HEK293 (cell line): Measurements from ENCODE around the gene ILK.

Experiments used
- CTCF ChIA-PET: fragments of 350-600 bp; formaldehyde crosslinking; extraction: SDS; loops from one replicate; lab custom pipeline; 2021; ENCODE audit warnings: antibody characterized with exemption; lab: Yijun Ruan, JAX
- POLR2A ChIA-PET: fragments of 300-600 bp; formaldehyde crosslinking; extraction: SDS; loops from one replicate; lab custom pipeline; 2020; ENCODE audit warnings: antibody characterized with exemption, inconsistent platforms; lab: Yijun Ruan, JAX
- H3K27ac ChIP-seq: fragments of 200-500 bp; sonication (Bioruptor generic); 2 replicates; pipeline ENCODE4 v1.5.1; 2014; ENCODE audit warnings: low read depth, low read length, control low read depth, inconsistent platforms; ENCODE audit errors: extremely low read depth
- H3K36me3 ChIP-seq, 2 experiments: fragments of 200-500 bp in 1 of 2; sonication (Bioruptor generic) in 1 of 2; 1 replicate in 1 of 2; 2 replicates in 1 of 2; pipeline ENCODE4 v1.5.1; 2014 to 2017; ENCODE audit warnings: inconsistent platforms in 2 of 2, low read length in 2 of 2; ENCODE audit not compliant: control insufficient read depth in 2 of 2, insufficient read depth in 1 of 2
- H3K4me1 ChIP-seq: fragments of 200-500 bp; sonication (Bioruptor generic); 2 replicates; pipeline ENCODE4 v1.5.1; 2014; ENCODE audit warnings: mild to moderate bottlenecking, low read length, inconsistent platforms; ENCODE audit not compliant: control insufficient read depth, insufficient read depth
- H3K4me3 ChIP-seq: 2 replicates; pipeline ENCODE4 v1.5.1; 2011; ENCODE audit warnings: low read depth, mild to moderate bottlenecking, control low read depth, low read length, moderate library complexity
- H3K9me3 ChIP-seq: fragments of 200-500 bp; sonication (Bioruptor generic); 2 replicates; pipeline ENCODE4 v1.5.1; 2014; ENCODE audit warnings: low read depth, low read length, inconsistent platforms; ENCODE audit not compliant: control insufficient read depth, insufficient read depth
- ATF2 ChIP-seq: fragments of 450-650 bp; formaldehyde crosslinking; IDR thresholded peaks from 2 replicates; pipeline ENCODE4 v1.5.1; 2016; ENCODE audit warnings: missing biosample characterization, missing genetic modification characterization, low read depth
- BCL6B ChIP-seq: fragments of 450-650 bp; formaldehyde crosslinking; IDR thresholded peaks from 2 replicates; pipeline ENCODE4 v1.5.1; 2017; ENCODE audit warnings: missing biosample characterization, missing genetic modification characterization
- GLIS2 ChIP-seq: fragments of 450-650 bp; formaldehyde crosslinking; IDR thresholded peaks from 2 replicates; pipeline ENCODE4 v1.5.1; 2016; ENCODE audit warnings: missing biosample characterization, missing genetic modification characterization
- KLF16 ChIP-seq: fragments of 450-650 bp; formaldehyde crosslinking; IDR thresholded peaks from 2 replicates; pipeline ENCODE4 v1.5.1; 2017; ENCODE audit warnings: missing biosample characterization, missing genetic modification characterization
- PBX3 ChIP-seq: sonication (generic); formaldehyde crosslinking; IDR thresholded peaks from 2 replicates; pipeline ENCODE4 v1.8.1; 2022; ENCODE audit warnings: mild to moderate bottlenecking, moderate library complexity, missing genetic modification reagents
- PRDM1 ChIP-seq: fragments of 450-650 bp; formaldehyde crosslinking; IDR thresholded peaks from 2 replicates; pipeline ENCODE4; 2016; ENCODE audit warnings: missing biosample characterization, missing genetic modification characterization
- PRDM6 ChIP-seq: fragments of 450-650 bp; formaldehyde crosslinking; IDR thresholded peaks from 2 replicates; pipeline ENCODE4 v1.5.1; 2017; ENCODE audit warnings: missing biosample characterization, missing genetic modification characterization
- SP3 ChIP-seq: fragments of 450-650 bp; formaldehyde crosslinking; IDR thresholded peaks from 2 replicates; pipeline ENCODE4 v1.5.1; 2016; ENCODE audit warnings: missing biosample characterization, missing genetic modification characterization
- ZBTB44 ChIP-seq: fragments of 450-650 bp; IDR thresholded peaks from 2 replicates; pipeline ENCODE4 v1.5.1; 2018; ENCODE audit warnings: missing biosample characterization, mild to moderate bottlenecking, missing genetic modification characterization
- ZFHX2 ChIP-seq: fragments of 450-650 bp; formaldehyde crosslinking; conservative IDR thresholded peaks from 2 replicates; pipeline ENCODE4 v1.5.1; 2016; ENCODE audit warnings: missing biosample characterization, missing genetic modification characterization
- ZFP3 ChIP-seq: fragments of 450-650 bp; formaldehyde crosslinking; IDR thresholded peaks from 2 replicates; pipeline ENCODE4 v1.5.1; 2016; ENCODE audit warnings: low read depth, missing biosample characterization, missing genetic modification characterization
- ZNF169 ChIP-seq: fragments of 450-650 bp; formaldehyde crosslinking; IDR thresholded peaks from 2 replicates; pipeline ENCODE4 v1.5.1; 2016; ENCODE audit warnings: missing biosample characterization, missing genetic modification characterization
- ZNF19 ChIP-seq: fragments of 450-650 bp; formaldehyde crosslinking; IDR thresholded peaks from 2 replicates; pipeline ENCODE4; 2016; ENCODE audit warnings: missing biosample characterization, missing genetic modification characterization, low read depth
- ZNF23 ChIP-seq: fragments of 450-650 bp; formaldehyde crosslinking; IDR thresholded peaks from 2 replicates; pipeline ENCODE4 v1.5.1; 2016; ENCODE audit warnings: missing biosample characterization, missing genetic modification characterization, borderline replicate concordance
- ZNF302 ChIP-seq: fragments of 450-650 bp; formaldehyde crosslinking; IDR thresholded peaks from 2 replicates; pipeline ENCODE4 v1.5.1; 2016; ENCODE audit warnings: missing biosample characterization, missing genetic modification characterization, low read depth
- ZNF426 ChIP-seq: fragments of 450-650 bp; formaldehyde crosslinking; IDR thresholded peaks from 2 replicates; pipeline ENCODE4 v1.5.1; 2017; ENCODE audit warnings: missing biosample characterization, missing genetic modification characterization, mild to moderate bottlenecking, inconsistent platforms, moderate library complexity
- ZNF48 ChIP-seq: fragments of 450-650 bp; formaldehyde crosslinking; IDR thresholded peaks from 2 replicates; pipeline ENCODE4 v1.5.1; 2016; ENCODE audit warnings: missing biosample characterization, missing genetic modification characterization
- ZNF529 ChIP-seq: fragments of 450-650 bp; formaldehyde crosslinking; IDR thresholded peaks from 2 replicates; pipeline ENCODE4 v1.5.1; 2017; ENCODE audit warnings: missing genetic modification characterization, missing biosample characterization; ENCODE audit not compliant: insufficient replicate concordance
- ZNF768 ChIP-seq: fragments of 450-650 bp; formaldehyde crosslinking; IDR thresholded peaks from 2 replicates; pipeline ENCODE4 v1.5.1; 2018; ENCODE audit warnings: missing biosample characterization, mild to moderate bottlenecking, missing genetic modification characterization
- ZSCAN30 ChIP-seq: fragments of 450-650 bp; IDR thresholded peaks from 2 replicates; pipeline ENCODE4 v1.5.1; 2018; ENCODE audit warnings: missing biosample characterization, mild to moderate bottlenecking, missing genetic modification characterization, moderate library complexity

The ILK gene

GRCh38 chr11:6632116-6633073, 28.8 kb downstream of the ILK start (continued):
- TF ChIP-seq ZNF768 (tag by site-specific recombination), result no peak
- no peak for TF ChIP-seq ZNF302 (tag by site-specific recombination)
- TF ChIP-seq KLF16 (tag by site-specific recombination), result no peak
- TF ChIP-seq ZFHX2, result no peak
- no peak for TF ChIP-seq ZNF169 (tag by site-specific recombination)
- TF ChIP-seq ZNF426, result no peak
- TF ChIP-seq ZNF529, result no peak
- no peak for TF ChIP-seq ZFP3 (tag by site-specific recombination)
- TF ChIP-seq PRDM6, result no peak
- no peak for TF ChIP-seq ZNF48 (tag by site-specific recombination)
- TF ChIP-seq BCL6B (tag by site-specific recombination), result no peak
- TF ChIP-seq PBX3 (CRISPR knock-in tag), result no peak

GRCh38 chr11:6633422-6634408, 30.1 kb downstream of the ILK start:
- Histone ChIP-seq H3K27ac (no peak overlapping the region), H3K4me1 (no peaks in the 10 kb centered on the region), H3K9me3 (no peaks in the 10 kb centered on the region), H3K36me3 (peaks cover 0 to 28% of the 10 kb centered on the region in 2 experiments; a peak in 1 of 3 replicates), H3K4me3 (no peak overlapping the region)
- ChIA-PET CTCF (no interaction called here), POLR2A (no interaction called here)
- TF ChIP-seq ZNF19 (tag by site-specific recombination), result no peak
- TF ChIP-seq SP3 (tag by site-specific recombination), result no peak
- TF ChIP-seq GLIS2 (tag by site-specific recombination), result no peak
- no peak for TF ChIP-seq ZFP3 (tag by site-specific recombination)
- no peak for TF ChIP-seq ATF2
- no peak for TF ChIP-seq PRDM1 (tag by site-specific recombination)
- TF ChIP-seq ZNF23 (tag by site-specific recombination), result no peak
- TF ChIP-seq ZBTB44 (tag by site-specific recombination), result no peak
- TF ChIP-seq ZSCAN30 (tag by site-specific recombination), result no peak
